ENCODE data around the gene FGB.
"Not testable (repeated sequence)": the region's sequence is repeated elsewhere in the genome, so short reads cannot be mapped to it uniquely, and the experiment has no call there.

Gene FGB

DNA sequence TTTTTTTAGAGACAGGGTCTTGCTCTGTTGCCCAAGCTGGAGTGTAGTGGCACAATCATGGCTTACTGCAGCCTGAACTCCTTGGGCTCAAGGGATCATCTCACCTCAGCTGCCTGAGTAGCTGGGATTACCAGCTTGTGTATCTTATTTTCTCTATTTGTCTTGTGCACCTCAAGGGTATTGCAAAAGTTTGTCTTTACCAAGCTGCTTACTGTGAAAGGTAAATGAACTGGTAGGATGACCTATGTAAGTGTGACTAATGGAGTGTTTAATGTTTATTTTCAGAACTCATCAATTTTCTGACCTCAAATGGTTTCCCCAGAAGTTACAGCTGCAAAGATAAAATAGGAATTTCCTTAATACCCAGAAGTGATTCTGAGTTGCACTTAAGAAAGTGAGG, 33.0 kb downstream of the FGB start:
- DNase-seq (ENCODE audit: low read depth) = no peak
- TF ChIP-seq CTCF (IDR thresholded peaks at IDR 0.05; ENCODE audit: insufficient read depth, low read depth, low read length, missing control alignments) = no peak
- no peak overlapping the region for H3K4me3 ChIP-seq (ENCODE audit: low read depth, low read length)

DNA sequence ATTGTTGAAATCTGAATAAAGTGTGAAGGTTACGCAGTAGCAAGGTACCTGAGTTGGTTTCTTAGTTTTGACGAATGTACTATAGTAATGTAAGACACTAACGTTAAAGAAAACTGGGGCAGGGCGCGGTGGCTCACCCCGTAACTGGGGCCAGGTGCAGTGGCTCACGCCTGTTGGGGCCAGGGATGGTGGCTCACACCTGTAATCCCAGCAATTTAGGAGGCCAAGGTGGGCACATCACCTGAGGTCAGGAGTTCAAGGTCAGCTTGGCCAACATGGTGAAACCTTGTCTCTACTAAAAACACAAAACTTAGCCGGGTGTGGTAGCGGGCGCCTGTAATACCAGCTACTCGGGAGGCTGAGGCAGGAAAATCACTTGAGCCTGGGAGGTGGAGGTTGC, 34.5 kb downstream of the FGB start:
- DNase-seq (ENCODE audit: low read depth); H3K4me3 ChIP-seq (ENCODE audit: low read depth, low read length): not testable (repeated sequence)

DNA sequence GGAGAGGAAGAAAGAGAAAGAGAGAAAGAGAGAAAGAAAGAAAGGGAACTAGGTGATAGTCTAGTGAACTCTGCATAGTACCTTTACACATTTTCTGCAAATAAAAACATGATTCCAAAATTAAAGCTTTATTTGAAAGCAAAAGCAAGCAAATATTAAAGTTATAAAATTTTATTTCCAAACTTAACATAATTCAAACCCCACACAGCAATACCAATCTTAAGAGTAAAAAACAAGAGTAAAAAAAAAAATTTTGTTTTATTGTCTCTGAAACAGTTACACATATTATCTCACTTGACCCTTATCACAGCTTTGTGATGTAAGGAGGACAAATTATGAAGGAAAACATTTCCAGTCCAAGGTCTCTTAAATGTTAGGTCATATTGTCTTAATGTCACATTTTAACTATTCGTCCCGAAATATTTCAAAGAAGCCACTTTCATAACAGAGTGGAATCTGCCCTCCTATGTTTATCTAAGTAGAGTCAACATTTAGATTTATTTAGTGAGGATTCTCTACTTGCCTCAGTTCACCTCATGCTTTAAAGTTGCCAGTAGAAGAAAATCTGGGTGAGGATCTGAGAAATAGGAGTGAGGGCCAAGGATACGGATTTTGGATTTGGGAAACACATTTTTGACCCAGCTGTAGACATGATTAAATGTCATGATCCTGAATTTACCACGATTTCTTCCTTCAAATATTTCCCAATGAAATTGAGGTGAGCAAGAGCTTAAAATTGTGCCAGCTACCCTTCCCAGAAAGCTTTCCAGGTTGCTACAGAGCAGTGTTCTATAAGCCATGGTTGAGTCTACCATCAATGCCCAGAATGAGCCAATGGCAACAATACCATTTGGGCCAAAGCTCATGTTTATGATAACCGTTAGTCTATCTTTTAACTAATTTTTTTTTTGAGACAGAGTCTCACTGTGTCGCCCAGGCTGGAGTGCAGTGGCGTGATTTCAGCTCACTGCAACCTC, 35.3 kb downstream of the FGB start:
- H3K4me3 ChIP-seq (ENCODE audit: low read depth, low read length) = no peak overlapping the region
- no peak for DNase-seq (ENCODE audit: low read depth)
- no peak for TF ChIP-seq CTCF (IDR thresholded peaks at IDR 0.05; ENCODE audit: insufficient read depth, low read depth, low read length, missing control alignments)

- no peak overlapping the region for H3K4me3 ChIP-seq (ENCODE audit: low read depth, low read length)
- no peak for DNase-seq (ENCODE audit: low read depth)
- TF ChIP-seq CTCF (IDR thresholded peaks at IDR 0.05; ENCODE audit: insufficient read depth, low read depth, low read length, missing control alignments) = no peak
Observed at GRCh38 chr4:154602404-154603020, 39.7 kb downstream of the FGB start.

GRCh38 chr4:154603033-154603943, 40.5 kb downstream of the FGB start:
- TF ChIP-seq CTCF (IDR thresholded peaks at IDR 0.05; ENCODE audit: insufficient read depth, low read depth, low read length, missing control alignments) = no peak
- H3K4me3 ChIP-seq (ENCODE audit: low read depth, low read length) = no peak overlapping the region
- no peak for DNase-seq (ENCODE audit: low read depth)

DNA sequence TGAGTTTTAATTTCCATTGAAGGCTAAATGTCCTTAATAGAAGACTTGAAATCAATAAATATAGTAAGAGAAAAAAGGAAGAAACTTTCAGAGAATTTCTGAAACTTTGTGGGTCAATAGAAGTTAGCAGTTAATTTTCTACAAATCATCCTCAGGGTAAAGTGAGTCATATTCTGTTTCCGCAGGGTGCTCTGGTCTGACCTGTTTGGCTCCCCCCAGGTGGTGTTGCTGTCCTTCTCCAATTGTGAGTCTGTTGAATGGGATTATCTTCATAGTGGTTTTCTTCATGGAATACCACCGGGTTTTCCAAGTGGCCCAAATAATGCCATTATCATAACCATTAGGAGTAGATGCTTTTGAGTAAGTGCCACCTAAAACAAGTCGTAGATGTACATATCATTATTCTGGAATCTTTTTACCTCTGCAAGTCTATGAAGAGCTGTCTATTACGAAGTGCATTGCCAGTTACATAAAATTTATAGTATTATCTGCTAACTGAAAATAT, 41.9 kb downstream of the FGB start:
- no peak for TF ChIP-seq CTCF (IDR thresholded peaks at IDR 0.05; ENCODE audit: insufficient read depth, low read depth, low read length, missing control alignments)
- DNase-seq (ENCODE audit: low read depth) = no peak
- no peak overlapping the region for H3K4me3 ChIP-seq (ENCODE audit: low read depth, low read length)

Measured in GM12865 (cell line).